ENCODE data around the gene SMTNL2.
"Not testable (repeated sequence)": the region's sequence is repeated elsewhere in the genome, so short reads cannot be mapped to it uniquely, and the experiment has no call there.

The SMTNL2 gene

DNA sequence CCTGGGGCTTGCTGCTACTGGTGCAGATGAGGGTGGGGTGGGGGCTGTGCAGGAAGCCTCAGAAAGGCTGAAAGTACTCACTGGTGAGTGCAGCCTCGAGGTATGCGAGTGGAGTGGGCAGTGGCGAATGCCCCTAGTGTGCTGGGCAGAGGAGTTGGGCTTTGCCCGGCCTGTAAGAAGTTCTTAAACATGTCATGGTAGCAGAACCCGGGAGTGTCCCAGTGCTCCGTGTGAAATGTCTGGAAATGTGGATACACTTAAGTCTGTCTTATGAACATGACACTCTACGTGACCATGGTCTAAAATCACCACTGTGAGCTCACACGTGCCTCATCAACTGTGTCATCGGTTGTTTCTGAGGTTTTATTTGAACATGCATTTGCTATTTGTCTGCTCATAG lies 1.7 kb downstream of the SMTNL2 start:
- Mint-ChIP-seq H3K27ac (no peak overlapping the region), H3K9me3 (no peaks in the 10 kb centered on the region), H3K4me1 (peaks cover 10% of the 10 kb centered on the region), H3K36me3 (no peaks in the 10 kb centered on the region), H3K4me3 (no peak overlapping the region), H3K27me3 (peaks cover 18% of the 10 kb centered on the region)

DNA sequence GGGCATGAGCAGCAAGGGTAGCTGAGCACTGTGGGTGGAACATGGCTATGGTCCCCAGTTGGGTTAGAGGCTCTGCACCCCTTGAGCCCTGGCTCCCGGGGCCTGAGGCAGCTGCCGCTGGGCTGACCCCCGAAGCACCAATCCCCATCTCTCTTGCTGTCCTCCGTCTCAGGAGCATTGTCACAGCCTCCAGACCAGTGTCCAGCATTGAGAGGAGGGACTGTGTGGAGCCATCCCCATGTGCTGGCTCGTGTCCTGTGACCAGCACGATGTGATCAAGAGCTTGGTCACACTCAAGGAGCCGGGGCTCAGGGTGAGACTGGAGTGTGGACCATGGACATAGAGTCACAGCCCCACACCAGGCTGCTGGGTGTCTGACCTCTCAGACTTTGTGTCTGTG lies 2.9 kb downstream of the SMTNL2 start:
- Mint-ChIP-seq H3K27me3 (peaks cover 18% of the 10 kb centered on the region), H3K4me1 (peaks cover 10% of the 10 kb centered on the region), H3K27ac (no peak overlapping the region), H3K4me3 (no peak overlapping the region), H3K9me3 (no peaks in the 10 kb centered on the region), H3K36me3 (no peaks in the 10 kb centered on the region)

- H3K27me3 Mint-ChIP-seq = peaks cover 18% of the 10 kb centered on the region
- no peaks in the 10 kb centered on the region for H3K36me3 Mint-ChIP-seq
- no peak overlapping the region for H3K4me3 Mint-ChIP-seq
- H3K4me1 Mint-ChIP-seq = peaks cover 10% of the 10 kb centered on the region
- no peaks in the 10 kb centered on the region for H3K9me3 Mint-ChIP-seq
- no peak overlapping the region for H3K27ac Mint-ChIP-seq
These were observed 3.5 kb downstream of the SMTNL2 start for GRCh38 chr17:4587803-4588202.

DNA sequence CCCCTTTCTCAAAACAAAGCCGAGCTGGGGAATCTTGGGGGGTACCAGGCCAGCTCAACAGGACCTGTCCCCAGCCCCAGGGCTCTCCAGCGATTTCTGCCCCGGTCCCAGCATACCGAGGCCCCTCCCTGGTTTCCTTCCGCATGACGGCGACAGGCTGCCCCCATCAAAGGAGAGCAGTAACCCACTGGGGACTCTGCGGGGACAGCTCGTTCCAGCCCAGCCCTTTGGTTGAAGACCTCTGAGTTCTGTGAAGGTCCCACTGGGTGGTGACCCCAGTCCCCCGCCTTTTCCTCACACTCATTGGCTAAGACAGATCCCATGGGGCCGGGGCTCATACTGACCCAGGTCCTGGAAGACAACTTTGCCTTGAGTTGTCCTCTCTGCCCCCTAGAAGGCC lies 4.1 kb downstream of the SMTNL2 start:
- Mint-ChIP-seq H3K9me3 (no peaks in the 10 kb centered on the region), H3K4me3 (no peak overlapping the region), H3K4me1 (peaks cover 10% of the 10 kb centered on the region), H3K27me3 (peaks cover 15% of the 10 kb centered on the region), H3K27ac (no peak overlapping the region), H3K36me3 (no peaks in the 10 kb centered on the region)

DNA sequence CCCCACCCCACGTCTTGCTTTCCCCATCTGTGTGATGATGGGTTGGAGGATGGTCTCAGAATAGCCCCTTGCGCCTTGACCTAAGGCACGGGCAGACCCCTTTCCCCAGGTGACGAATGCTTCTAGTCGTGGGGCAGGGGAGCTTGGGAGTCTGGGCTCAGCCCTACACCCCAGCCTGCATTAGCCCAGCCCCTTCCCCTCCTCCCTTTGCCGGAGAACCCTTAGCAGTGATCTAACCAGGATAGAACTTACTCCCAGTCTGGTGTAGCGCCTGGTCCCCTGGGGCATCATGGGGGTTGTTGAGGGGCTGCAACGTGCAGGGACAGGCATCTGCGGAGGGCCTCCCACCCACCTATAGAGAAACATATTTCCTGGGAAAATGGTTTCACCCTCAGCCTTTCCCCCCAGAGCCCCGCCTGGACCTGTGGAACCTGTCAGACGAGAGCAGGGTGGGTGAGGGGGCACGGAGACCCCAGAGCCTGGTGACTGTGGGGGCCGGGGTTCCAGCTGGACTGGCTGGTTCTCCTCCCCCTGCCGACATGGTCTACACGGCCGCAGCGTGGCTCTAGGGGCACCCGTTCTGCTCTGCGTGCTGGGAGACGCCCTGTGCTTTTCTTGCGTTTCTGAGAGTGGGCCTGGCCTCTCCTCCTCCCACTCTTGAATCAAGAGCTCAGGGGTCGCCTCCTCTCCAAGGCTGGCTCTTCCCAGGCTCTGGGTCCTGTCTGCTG lies 4.7 kb downstream of the SMTNL2 start:
- Mint-ChIP-seq H3K27me3 (peaks cover 10% of the 10 kb centered on the region), H3K9me3 (no peaks in the 10 kb centered on the region), H3K36me3 (no peaks in the 10 kb centered on the region), H3K4me1 (peaks cover 3% of the 10 kb centered on the region), H3K27ac (no peak overlapping the region), H3K4me3 (no peak overlapping the region)

DNA sequence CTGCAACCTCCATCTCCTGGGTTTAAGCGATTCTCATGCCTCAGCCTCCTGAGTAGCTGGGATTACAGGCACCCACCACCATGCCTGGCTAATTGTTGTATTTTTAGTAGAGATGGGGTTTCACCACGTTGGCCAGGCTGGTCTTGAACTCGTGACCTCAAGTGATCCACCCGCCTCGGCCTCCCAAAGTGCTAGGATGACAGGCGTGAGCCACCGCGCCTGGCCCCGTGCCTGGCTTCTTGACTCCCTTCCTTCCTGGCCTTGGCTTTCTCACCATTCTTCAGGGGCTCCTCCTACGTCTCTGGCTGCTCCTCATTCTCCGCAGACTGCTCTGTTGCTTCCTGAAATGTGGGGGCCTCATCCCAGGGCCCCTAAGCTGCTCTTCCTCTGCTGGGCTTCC lies 5.7 kb downstream of the SMTNL2 start:
- H3K4me3 Mint-ChIP-seq, H3K27me3 Mint-ChIP-seq, H3K27ac Mint-ChIP-seq, H3K4me1 Mint-ChIP-seq, H3K36me3 Mint-ChIP-seq, H3K9me3 Mint-ChIP-seq: not testable (repeated sequence)

GRCh38 chr17:4590981-4591453 lies 6.7 kb downstream of the SMTNL2 start:
- no peak overlapping the region for H3K27ac Mint-ChIP-seq
- no peak overlapping the region for H3K4me3 Mint-ChIP-seq
- peaks cover 4% of the 10 kb centered on the region for H3K27me3 Mint-ChIP-seq
- peaks cover 4% of the 10 kb centered on the region for H3K4me1 Mint-ChIP-seq
- H3K36me3 Mint-ChIP-seq = no peaks in the 10 kb centered on the region
- H3K9me3 Mint-ChIP-seq = no peaks in the 10 kb centered on the region

DNA sequence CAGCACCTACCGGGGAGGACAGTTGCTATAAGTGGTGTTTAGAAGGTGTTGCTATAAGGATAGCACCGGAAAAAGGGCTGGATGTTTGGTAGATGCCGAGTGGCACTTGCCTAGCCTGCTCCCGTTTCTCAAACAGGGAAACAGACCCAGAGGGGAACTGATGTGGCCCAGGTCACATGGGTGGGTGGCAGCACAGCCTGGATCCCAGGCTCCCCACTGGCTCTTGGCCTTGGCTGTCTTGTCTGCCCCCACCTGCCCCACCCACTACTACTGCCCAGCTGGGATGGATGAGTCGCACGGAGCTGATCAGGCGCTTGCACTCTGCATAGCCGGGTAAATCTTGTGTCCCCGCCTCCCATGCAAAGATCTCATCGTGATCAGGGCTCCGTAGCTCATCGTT lies 7.2 kb downstream of the SMTNL2 start:
- H3K36me3 Mint-ChIP-seq = no peaks in the 10 kb centered on the region
- H3K27ac Mint-ChIP-seq = no peak overlapping the region
- H3K27me3 Mint-ChIP-seq = peaks cover under 1% of the 10 kb centered on the region
- H3K4me3 Mint-ChIP-seq = no peak overlapping the region
- H3K4me1 Mint-ChIP-seq = peaks cover 4% of the 10 kb centered on the region
- no peaks in the 10 kb centered on the region for H3K9me3 Mint-ChIP-seq

DNA sequence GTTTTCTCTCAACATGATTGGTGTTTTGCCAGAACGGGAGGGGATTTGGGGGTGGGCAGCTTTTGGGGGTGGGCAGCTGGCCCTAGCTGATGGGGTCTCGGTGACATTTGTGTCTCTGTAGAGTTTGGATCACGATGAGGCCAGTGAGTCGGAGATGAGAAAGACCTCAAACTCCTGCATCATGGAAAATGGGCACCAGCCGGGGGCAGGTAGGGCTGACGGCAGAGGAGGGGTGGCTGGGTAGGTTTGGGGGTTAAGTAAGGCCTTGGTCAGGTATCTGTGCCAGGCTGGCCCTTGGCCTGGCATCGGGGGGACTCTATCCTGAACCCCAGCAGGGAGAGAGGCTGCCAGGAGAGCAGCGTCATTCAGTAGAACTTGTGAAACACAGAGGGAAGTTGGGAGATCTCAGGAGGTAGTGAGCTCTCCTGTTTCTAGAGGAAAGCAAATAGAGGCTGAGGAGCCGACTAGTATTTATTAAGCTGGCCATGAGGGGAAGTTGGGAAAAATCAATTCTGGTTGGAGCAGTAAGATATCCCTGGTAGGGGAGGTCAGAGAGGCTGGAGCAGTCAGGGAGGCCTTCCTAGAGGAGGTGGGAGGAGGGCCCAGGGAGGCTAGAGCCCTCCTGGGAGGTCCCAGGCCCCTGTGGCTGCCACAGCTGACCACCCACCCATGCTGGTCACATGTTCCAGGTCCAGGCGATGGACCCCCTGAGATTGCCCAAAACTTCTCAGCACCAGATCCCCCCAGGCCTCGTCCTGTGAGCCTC lies 8.1 kb downstream of the SMTNL2 start:
- H3K27ac Mint-ChIP-seq = no peak overlapping the region
- no peak overlapping the region for H3K4me3 Mint-ChIP-seq
- no peaks in the 10 kb centered on the region for H3K9me3 Mint-ChIP-seq
- no peaks in the 10 kb centered on the region for H3K27me3 Mint-ChIP-seq
- peaks cover 4% of the 10 kb centered on the region for H3K4me1 Mint-ChIP-seq
- H3K36me3 Mint-ChIP-seq = no peaks in the 10 kb centered on the region

DNA sequence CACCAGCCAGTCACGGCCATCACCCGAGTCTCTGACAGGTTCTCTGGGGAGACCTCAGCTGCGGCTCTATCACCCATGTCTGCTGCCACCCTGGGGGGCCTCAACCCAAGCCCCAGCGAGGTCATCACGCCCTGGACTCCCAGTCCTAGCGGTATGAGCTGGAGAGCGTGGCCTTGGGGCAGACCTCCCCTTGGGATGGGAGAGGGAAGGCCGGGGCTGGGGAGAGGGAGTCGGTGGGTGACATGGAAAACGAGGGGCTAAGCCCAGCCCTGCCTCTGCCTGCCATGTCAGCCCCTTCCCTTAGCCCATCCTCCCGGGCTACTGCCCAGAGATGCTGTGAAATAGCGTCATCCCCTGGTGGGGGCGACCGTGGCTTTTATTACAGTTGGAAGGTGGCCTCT lies 8.7 kb downstream of the SMTNL2 start:
- Mint-ChIP-seq H3K27ac (no peak overlapping the region), H3K4me1 (peaks cover 4% of the 10 kb centered on the region), H3K36me3 (no peaks in the 10 kb centered on the region), H3K27me3 (no peaks in the 10 kb centered on the region), H3K9me3 (no peaks in the 10 kb centered on the region), H3K4me3 (no peak overlapping the region)

- Mint-ChIP-seq H3K27ac (no peak overlapping the region), H3K4me3 (no peak overlapping the region), H3K9me3 (no peaks in the 10 kb centered on the region), H3K4me1 (peaks cover 4% of the 10 kb centered on the region), H3K27me3 (no peaks in the 10 kb centered on the region), H3K36me3 (no peaks in the 10 kb centered on the region)
These were observed 10.1 kb downstream of the SMTNL2 start for GRCh38 chr17:4594406-4594805.

DNA sequence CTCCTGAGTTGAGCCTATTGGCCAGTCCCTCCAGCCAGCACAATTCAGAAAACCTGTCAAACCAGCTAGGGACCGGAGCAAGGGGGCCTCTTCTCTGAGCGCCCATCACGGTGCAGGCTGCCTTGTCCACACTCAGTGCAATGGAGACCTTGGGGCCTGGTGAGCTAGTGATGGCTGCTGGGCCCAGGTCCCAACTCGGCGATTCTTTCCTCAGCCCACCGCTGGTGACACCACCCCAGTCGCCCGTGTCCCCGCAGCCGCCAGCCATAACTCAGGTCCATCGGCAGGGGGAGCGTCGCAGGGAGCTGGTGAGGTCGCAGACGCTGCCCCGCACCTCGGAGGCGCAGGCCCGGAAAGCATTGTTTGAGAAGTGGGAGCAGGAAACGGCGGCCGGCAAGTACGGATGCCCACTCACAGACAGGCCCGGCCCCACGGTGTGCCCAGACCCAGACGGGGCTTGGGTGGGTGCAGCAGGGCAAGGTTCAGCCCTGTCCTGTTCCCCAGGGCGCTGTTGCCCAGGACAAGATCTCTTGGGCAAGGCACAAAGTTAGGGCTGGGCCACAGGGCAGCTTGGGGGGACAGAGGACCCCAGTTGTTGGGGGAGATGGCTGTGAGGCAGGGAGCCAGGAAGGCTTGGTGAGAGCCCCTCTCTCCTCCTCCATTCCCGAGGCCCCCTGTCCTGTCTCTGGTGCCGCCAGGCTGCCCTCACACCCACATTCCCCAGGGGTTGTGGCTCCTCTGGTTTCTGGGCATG lies 10.8 kb downstream of the SMTNL2 start:
- H3K9me3 Mint-ChIP-seq = no peaks in the 10 kb centered on the region

DNA sequence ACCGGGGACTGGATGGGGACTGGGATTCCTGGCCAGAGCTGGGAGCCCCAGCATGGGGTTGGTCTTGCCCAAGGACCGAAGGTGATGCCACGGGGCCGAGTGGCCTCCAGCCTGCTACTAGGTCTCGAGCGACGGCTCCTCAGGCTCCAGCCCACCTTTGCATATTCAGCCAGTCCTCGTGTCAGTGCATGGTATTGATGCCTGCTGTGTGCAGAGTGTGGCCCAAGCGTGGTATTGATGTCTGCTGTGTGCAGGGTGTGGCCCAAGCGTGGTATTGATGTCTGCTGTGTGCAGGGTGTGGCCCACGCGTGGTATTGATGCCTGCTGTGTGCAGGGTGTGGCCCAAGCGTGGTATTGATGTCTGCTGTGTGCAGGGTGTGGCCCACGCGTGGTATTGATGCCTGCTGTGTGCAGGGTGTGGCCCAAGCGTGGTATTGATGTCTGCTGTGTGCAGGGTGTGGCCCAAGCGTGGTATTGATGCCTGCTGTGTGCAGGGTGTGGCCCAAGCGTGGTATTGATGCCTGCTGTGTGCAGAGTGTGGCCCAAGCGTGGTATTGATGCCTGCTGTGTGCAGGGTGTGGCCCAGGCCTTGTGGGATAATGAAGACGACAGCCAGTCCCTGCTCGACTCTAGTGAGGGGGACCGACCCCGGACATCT lies 11.5 kb downstream of the SMTNL2 start:
- H3K4me3 Mint-ChIP-seq, H3K27me3 Mint-ChIP-seq: not testable (repeated sequence)

More for the DNA sequence above, 10.8 kb downstream of the SMTNL2 start:
- H3K27me3 Mint-ChIP-seq = no peaks in the 10 kb centered on the region
- peaks cover 4% of the 10 kb centered on the region for H3K4me1 Mint-ChIP-seq
- no peak overlapping the region for H3K27ac Mint-ChIP-seq
- no peaks in the 10 kb centered on the region for H3K36me3 Mint-ChIP-seq
- H3K4me3 Mint-ChIP-seq = no peak overlapping the region

GRCh38 chr17:4596636-4597380 lies 12.5 kb downstream of the SMTNL2 start:
- Mint-ChIP-seq H3K4me1 (peaks cover 4% of the 10 kb centered on the region), H3K36me3 (no peaks in the 10 kb centered on the region), H3K9me3 (no peaks in the 10 kb centered on the region), H3K27ac (no peak overlapping the region), H3K4me3 (no peak overlapping the region), H3K27me3 (no peaks in the 10 kb centered on the region)

More for the DNA sequence above, 11.5 kb downstream of the SMTNL2 start:
- not testable (repeated sequence) for H3K27ac Mint-ChIP-seq, H3K4me1 Mint-ChIP-seq, H3K9me3 Mint-ChIP-seq, H3K36me3 Mint-ChIP-seq

- H3K27ac Mint-ChIP-seq = no peak overlapping the region
- no peaks in the 10 kb centered on the region for H3K27me3 Mint-ChIP-seq
- no peak overlapping the region for H3K4me3 Mint-ChIP-seq
- H3K36me3 Mint-ChIP-seq = no peaks in the 10 kb centered on the region
- no peaks in the 10 kb centered on the region for H3K9me3 Mint-ChIP-seq
- peaks cover 4% of the 10 kb centered on the region for H3K4me1 Mint-ChIP-seq
These were observed 13.6 kb downstream of the SMTNL2 start for GRCh38 chr17:4597975-4598374.

Measured in activated naive CD4-positive, alpha-beta T cell treated with anti-CD3 and anti-CD28 coated beads, Interleukin-2, amount 50 U/mL, for 24 hours (primary cell).